ENCODE results near the gene POTEF.
A peak's percentile ranks its signal among the peaks of the same experiment; 100 is the strongest.
"Not testable (repeated sequence)": the region's sequence is repeated elsewhere in the genome, so short reads cannot be mapped to it uniquely, and the experiment has no call there.

Gene POTEF

GRCh38 chr2:130152816-130153595, 24.0 kb upstream of the POTEF start:
- no peak for DNase-seq

DNA sequence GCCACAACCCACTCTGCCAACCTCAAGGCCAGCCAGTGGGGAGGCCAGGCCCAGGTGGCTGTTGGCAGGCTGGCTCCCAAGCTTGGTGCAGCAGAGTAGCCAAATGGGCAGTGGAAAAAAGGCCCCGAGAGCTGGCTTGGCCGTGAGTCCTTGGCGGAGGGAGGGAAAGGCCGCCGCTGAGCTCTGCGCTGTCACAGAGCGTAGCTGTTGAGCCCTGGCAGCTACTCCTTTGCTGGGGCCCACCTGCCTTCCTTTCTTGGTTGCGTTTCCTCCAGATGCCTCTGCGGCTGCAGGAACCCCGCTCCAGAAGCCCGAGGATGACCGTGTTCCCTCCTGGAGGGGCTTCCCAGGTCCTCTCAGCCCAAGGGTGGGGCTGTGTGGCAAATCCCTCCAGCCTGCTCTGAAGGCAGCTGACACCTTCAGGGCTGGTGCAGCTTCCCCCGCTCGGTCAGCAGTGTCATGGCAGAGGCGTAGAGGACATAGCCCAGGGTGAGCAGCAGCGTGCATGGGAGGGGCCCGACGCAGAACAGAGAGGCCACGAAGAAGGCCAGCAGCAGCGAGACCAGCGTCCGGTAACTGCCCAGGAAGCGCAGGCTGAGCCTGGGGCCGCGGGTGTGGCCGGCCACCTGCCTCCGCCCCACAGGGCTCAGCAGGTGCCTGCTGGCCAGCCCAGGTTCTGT, 23.3 kb upstream of the POTEF start:
- peak in 4 of 56 donors; percentile 15 to 48 (median 24) for DNase-seq

DNA sequence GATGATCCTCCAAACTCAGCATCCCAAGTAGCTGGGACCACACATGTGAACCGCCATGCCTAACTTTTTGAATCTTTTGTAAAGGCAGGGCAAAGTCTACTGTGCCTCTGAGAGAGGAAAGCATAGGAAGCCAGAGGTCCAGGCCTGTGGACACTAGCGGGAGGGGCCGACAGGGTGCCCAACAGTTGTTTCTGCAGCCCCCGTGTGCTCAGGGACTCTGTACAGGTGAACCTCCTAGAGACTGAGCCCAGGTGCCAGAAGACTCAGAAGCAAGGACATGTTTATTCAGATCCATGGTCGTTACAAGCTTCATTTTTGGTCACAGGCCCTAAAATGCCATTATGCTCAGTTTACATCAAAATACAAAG, 22.1 kb upstream of the POTEF start:
- not testable (repeated sequence) for DNase-seq

DNA sequence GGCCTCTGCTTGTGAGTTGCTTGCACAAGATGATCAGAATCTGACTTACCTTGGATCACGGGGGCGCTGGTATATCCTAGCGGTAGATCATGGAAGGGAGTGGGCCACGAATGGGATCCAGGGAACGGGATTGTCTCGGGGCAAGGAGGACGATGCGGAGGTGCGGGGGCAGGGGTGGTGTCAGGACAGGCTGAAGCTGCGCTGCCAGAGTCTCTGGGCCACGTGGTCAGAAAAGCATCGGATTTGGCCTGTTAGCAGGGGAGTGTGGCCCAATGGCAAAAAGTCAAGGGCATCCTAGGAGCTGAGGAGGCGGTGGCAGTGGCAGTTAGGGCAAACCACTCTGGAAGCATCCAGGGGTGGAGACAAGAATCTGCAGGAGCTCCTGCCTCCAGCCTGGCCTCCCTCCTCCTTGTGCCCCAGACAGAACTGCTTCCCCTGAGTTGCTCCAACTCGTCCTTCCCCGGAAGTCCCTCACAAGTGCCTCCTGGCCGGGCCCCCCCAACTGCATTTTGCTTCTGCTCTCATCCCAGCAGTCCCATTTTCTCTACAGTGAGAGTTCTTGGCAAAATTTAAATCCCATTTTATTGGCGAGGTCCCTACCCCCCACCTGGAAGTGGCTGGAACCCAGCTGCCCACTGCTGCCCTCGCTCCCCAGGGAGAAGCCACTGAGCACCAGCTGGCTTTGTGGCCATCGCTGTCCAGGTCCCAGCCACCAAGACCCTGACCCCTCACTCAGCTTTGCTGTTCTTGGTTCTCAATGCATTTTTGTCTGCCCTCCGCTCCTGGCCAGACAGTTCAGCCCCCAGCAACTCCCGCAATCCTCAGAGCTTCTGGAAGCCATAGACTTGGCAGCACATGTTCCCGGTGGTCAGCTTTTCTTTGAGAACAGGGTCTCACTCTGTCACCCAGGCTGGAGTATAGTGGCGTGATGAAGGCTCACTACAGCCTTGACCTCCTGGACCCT, 21.4 kb upstream of the POTEF start:
- DNase-seq: no peak

GRCh38 chr2:130148515-130148914, 19.5 kb upstream of the POTEF start:
- DNase-seq: not testable (repeated sequence)

GRCh38 chr2:130145006-130145414, 16.0 kb upstream of the POTEF start, which contains the start of gene CCDC74B:
TSS of gene CCDC74B (minus strand) at chr2:130145112. CDS start at chr2:130144996, 116 bp downstream.
- DNase-seq: peak in 14 of 56 donors; percentile 11 to 55 (median 25)

DNA sequence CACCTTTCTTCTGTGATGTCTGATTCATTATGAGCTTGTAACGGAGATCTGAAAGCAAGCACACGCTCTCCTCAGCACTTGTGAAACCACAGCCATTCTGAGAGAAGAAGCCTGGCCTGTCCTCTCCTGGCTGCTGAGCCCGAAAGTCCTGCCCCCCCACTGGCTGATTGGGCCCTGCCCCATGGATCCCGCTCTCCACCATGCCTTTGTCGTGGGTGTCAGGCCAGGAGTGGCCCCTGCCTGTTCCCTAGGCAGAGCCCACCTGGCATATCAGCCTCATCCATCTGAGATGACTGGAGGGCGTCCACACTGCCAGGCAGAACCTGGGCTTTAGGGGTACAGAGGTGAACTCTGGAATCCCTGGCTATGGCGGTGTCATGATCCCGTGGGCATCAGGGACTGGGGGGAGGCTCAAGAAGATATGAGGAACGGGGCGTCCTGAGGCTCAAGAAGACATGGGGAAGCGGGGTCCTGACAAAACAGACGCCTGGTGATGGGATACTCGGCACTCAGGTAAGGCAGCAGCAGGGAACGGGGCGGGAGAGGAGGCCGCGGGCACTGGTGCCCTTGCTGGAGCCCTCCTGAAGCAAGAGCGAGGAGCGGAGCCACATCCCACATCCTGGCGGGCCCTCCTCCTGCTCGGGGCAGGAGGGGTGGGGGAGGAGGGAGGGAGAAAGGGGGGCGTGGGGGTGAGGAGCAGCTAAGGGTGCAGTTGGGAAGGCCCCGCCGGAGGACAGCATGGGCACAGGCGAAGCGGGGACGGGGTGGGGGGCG, 14.4 kb upstream of the POTEF start:
- DNase-seq: not testable (repeated sequence)

DNA sequence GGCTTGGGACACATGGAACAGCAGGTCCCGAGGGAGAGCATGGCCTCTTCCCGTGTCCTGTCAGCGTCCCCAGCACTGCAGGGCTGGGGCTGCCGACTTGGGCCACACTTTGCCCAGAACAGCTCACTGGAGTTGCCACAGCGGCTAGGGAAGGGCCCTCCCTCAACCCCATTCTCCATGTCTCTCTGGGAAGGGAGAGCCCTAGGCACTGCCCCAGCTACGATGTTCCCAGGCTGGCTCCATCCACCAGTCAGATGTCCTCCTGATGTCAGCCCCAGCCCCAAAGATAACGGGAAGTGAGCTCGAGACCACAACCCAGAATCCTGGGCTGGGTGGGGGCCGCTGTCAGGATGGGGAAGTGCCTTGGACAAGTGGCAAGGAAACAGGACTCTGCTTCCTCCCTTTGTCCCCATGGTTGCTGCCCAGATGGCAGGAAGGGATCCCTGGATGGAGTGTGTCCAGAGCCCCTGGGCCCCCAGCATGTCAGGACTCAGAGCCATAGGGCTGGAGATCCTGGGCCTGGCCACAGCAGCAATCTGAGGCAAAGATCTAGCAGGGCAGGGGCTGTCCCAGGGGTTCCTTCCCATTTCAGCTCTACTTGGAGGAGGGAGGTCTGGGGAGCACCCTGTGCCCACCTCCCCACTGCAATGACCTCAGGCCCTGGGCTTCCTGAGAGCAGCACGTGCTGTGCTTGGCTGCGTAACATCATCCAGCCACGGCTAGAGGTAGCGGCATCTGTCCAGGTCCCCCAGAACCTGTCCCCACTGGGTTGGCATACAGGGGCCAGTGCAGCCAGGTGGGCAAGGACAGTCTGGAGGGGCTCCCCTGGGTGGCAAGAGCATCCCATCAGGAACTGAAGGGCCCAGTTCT, 13.6 kb upstream of the POTEF start:
- DNase-seq: not testable (repeated sequence)

DNA sequence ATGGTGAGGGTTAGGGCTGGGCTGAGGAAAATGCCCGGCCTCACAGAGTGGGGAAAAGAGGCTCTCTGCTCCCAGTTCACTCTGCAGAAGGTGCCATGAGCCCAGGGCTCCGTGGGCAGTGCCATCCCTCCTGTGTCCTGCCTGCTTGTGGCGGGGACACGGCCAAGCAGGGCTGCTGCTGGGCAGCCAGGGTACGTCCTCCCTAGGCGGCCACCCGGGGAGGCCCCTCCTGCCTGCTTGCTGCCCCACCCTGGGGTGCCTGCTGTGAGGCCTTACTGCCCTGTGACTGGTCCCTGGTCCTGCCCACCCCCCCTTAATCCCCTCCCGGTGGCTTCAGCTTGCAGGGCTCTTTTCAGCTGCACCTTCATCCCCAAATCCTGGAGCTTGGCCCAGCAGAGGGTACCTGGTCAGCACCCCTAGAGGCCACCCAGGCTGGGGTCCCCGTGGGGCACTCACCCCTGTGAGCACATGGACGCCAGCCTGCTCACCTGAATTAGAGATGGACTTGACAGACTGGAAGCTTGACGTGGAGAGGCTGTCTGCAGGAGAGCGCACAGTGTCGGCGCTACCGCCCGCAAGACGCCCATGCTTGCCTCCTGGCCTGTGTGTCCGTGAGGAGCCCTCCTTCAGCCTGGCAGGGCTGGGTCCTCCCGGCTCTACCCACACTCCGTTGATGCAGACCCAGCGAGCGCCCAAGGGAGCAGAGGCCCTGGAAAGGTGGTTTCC, 12.8 kb upstream of the POTEF start:
- DNase-seq: not testable (repeated sequence)

GRCh38 chr2:130141002-130141401, 12.0 kb upstream of the POTEF start:
- not testable (repeated sequence) for DNase-seq

DNA sequence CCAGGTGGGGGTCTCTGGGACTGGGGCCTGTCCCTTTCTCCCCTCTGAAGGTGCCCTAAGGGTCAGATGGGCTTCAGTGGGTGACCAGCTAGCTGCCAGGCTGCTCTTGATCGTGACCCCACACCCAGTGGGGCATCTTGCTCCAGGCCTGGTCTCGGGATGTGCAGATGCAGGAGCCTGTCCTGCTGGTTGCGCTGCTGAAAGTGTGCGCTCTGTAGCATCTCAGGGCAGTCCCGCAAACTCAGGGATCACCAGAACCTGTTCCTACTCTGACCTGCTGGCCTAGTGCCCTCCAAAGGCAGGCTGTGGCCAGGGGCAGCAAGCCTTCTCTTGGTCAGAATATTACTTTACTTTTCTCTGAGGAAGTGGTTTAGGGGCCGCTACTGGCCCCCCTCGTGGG, 11.5 kb upstream of the POTEF start:
- not testable (repeated sequence) for DNase-seq

DNA sequence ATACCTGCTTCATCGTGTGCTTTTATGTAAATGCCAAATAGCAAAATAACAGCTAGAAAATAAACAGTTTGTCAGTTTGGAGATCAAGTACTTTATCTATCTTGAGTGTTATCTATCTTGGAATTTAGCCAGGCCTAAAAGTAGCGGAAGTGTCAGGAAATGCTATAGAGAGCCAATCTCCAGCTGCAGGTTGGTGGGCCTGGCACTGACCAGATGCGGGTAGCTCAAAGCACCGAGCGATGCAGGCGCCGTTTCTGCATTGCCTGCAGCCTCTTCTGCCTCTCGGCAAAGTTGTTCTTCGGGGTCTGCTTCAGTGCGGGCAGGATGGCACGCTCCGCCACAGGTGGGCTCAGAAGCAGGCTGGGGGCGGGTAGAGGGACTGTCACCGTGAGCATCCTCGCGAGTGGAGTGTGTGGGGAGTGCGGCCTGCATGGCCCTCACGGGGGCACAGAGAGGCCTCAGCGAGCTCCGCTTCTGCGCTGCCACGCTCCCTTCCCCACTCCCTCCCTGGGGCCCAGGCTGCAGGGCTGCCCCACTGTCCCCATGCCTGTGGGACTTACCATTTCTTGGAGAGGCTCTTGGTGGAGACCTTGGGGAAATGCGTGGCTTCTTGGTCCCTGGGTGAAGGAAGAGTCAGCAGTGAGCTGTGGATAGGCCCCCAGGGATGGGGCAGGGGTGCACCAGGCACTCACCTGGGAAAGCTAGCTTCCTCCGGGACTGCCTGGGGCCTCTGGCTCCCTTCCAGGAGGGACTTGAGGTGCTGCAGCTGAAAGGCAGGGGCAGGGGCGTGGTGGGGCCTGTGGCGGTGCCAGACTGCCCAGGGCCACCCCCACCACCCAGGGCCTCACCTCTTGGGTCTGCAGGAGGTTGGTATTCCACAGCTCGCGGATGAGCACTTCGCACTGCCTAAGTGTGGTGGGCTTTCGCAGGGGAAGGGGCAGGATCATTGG, 10.6 kb upstream of the POTEF start:
- not testable (repeated sequence) for DNase-seq

GRCh38 chr2:130138841-130139251, 9.8 kb upstream of the POTEF start:
- DNase-seq: not testable (repeated sequence)

DNA sequence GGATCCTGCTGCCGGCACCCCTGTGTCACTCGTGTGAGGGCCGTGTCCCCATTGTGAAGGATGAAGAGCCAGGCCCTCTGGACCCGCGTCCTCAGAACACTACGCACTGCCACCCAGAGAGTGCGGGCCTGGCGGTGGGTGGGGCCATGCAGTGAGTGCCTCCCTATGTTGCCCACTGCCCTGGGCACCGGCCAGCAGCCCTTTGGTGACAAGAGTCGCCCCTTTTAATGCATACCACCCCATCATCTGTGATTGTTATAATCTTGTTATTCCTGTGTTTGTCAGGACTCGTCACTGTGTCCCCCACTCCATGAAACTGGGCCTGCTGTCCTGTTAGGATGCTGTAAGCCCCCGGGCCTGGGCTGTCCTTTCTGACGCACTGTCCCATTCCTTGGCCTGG, 9.3 kb upstream of the POTEF start:
- not testable (repeated sequence) for DNase-seq

- DNase-seq: not testable (repeated sequence)
Measured at GRCh38 chr2:130137118-130137517, 8.1 kb upstream of the POTEF start.

GRCh38 chr2:130136546-130136945, 7.5 kb upstream of the POTEF start:
- not testable (repeated sequence) for DNase-seq

DNA sequence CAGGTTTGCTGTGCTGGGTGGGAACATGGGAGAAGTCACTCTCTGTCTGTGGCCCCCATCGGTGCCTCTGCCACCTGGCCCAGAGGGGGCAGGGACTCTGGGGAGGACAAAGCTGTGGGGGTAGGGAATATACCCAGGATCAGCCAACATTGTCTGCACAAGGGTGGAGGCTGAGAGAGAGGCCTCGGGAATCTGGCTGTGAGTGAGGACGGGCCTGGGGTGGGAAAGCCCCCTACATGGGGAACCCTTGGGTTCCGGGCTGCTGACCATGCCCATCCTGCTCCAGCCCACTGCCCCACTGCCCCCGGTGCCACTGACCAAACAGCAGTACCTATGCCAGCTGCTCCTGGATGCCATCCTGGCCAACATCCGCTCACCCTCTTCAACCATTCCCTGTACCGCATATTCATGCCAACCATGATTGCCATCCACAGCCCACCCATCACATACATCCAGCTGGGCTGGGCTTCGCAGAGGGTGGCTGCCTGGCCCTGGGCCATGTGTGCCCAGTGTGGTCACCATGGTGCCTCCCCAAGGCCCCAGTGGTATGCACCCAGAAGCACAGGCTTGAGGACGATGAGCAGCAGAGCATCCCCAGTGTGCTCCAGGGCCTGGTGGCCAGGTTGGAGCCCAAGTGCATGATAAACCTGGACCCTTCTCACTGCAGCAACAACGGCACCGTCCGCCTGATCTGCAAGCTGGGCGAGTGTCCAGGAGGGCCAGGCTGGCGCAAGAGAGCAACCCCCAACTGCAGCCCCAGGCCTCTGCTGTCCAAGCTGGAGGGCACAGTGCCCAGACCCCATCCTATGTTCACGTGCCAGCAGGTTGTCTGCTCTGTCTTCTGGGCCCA, 6.9 kb upstream of the POTEF start:
- DNase-seq: no peak

All from amygdala (tissue), 56 donors.